ENCODE results near the gene GALNT2.

GALNT2 gene

GRCh38 chr1:230097370-230097769 is 30.3 kb downstream of the GALNT2 start:
- no peak for DNase-seq

GRCh38 chr1:230098723-230099122 is 31.7 kb downstream of the GALNT2 start:
- no peak for DNase-seq

- no peak for DNase-seq
These were observed 32.4 kb downstream of the GALNT2 start for GRCh38 chr1:230099465-230099864.

- no peak for DNase-seq
These were observed 33.9 kb downstream of the GALNT2 start for GRCh38 chr1:230100932-230101331.

GRCh38 chr1:230101556-230101955 is 34.5 kb downstream of the GALNT2 start:
- no peak for DNase-seq

GRCh38 chr1:230102046-230102445 is 35.0 kb downstream of the GALNT2 start:
- DNase-seq = no peak

- no peak for DNase-seq
These were observed 35.4 kb downstream of the GALNT2 start for GRCh38 chr1:230102472-230102871.

- DNase-seq = no peak
These were observed 36.5 kb downstream of the GALNT2 start for GRCh38 chr1:230103306-230104173.

- peak; percentile 85 for DNase-seq
These were observed 37.6 kb downstream of the GALNT2 start for GRCh38 chr1:230104395-230105244.

- no peak for DNase-seq
These were observed 38.3 kb downstream of the GALNT2 start for GRCh38 chr1:230105245-230105753.

GRCh38 chr1:230105754-230106625 is 39.0 kb downstream of the GALNT2 start:
- no peak for DNase-seq

- no peak for DNase-seq
These were observed 40.9 kb downstream of the GALNT2 start for GRCh38 chr1:230107941-230108340.

- DNase-seq = no peak
These were observed 41.5 kb downstream of the GALNT2 start for GRCh38 chr1:230108580-230108979.

GRCh38 chr1:230109066-230109465 is 42.0 kb downstream of the GALNT2 start:
- DNase-seq = no peak

- no peak for DNase-seq
These were observed 43.0 kb downstream of the GALNT2 start for GRCh38 chr1:230109895-230110667.

- no peak for DNase-seq
These were observed 43.9 kb downstream of the GALNT2 start for GRCh38 chr1:230110971-230111370.

- no peak for DNase-seq
These were observed 45.2 kb downstream of the GALNT2 start for GRCh38 chr1:230112131-230112701.

GRCh38 chr1:230112782-230113181 is 45.7 kb downstream of the GALNT2 start:
- DNase-seq = no peak

GRCh38 chr1:230113235-230113592 is 46.2 kb downstream of the GALNT2 start:
- DNase-seq = no peak

GRCh38 chr1:230113593-230114236 is 46.7 kb downstream of the GALNT2 start:
- no peak for DNase-seq

GRCh38 chr1:230114237-230114651 is 47.2 kb downstream of the GALNT2 start:
- DNase-seq = no peak
